Stomach (tissue), 19 donors: Measurements from ENCODE around the gene SECISBP2L. TPM values are rescaled to one million over a fixed set of nuclear protein-coding genes. Genes with fewer than 3 reads are reported as not detected.

ENCODE experiments used
- DNase-seq, 2 donors: peaks; one replicate each; pipeline versions ENCODE4 v3.0.0 to v3.0.0-alpha.2; 2013 to 2019
- H3K27ac ChIP-seq, 5 donors: fragments of 200-600 bp in 4 of 5; sonication (generic) in 4 of 5; one replicate each; pipeline ENCODE4 v1.5.1; 2013 to 2019; ENCODE audit warnings: mild to moderate bottlenecking in 1 of 5, moderate library complexity in 1 of 5
- H3K27me3 ChIP-seq, 3 donors: fragments of 200-600 bp; sonication (generic); one replicate each; pipeline ENCODE4 v1.5.1; 2017 to 2019; ENCODE audit warnings: mixed run types in 1 of 3
- H3K36me3 ChIP-seq, 4 donors: fragments of 200-600 bp; sonication (generic); 1 replicate in 3 of 4; 2 replicates in 1 of 4; pipeline ENCODE4 v1.5.1; 2016 to 2019
- H3K4me1 ChIP-seq, 4 donors: fragments of 200-600 bp; sonication (generic); one replicate each; pipeline ENCODE4 v1.5.1; 2016 to 2019
- H3K4me3 ChIP-seq, 4 donors: fragments of 200-600 bp; sonication (generic) in 3 of 4; one replicate each; pipeline ENCODE4 v1.5.1; 2016 to 2019; ENCODE audit warnings: mild to moderate bottlenecking in 1 of 4
- H3K9me3 ChIP-seq, 4 donors: fragments of 200-600 bp; sonication (generic); one replicate each; pipeline ENCODE4 v1.5.1; 2016 to 2019
- CTCF ChIP-seq, 7 experiments: fragments of 450-650 bp in 4 of 7; fragments of 200-600 bp in 3 of 7; sonication (generic) in 3 of 7; IDR thresholded peaks; one replicate each; pipeline ENCODE4 v1.5.1; 2016 to 2019; ENCODE audit warnings: antibody characterized with exemption in 7 of 7, control low read depth in 2 of 7, mild to moderate bottlenecking in 1 of 7
- EP300 ChIP-seq: sonication (generic); formaldehyde crosslinking; IDR thresholded peaks from one replicate; pipeline ENCODE4 v1.6.1; 2017; ENCODE audit warnings: antibody characterized with exemption
- POLR2A ChIP-seq, 4 donors: fragments of 450-650 bp; IDR thresholded peaks; one replicate each; pipeline ENCODE4 v1.6.1; 2016; ENCODE audit warnings: antibody characterized with exemption in 4 of 4, control low read depth in 2 of 4, mild to moderate bottlenecking in 1 of 4, moderate library complexity in 1 of 4
- POLR2AphosphoS5 ChIP-seq, 3 donors: sonication (generic); formaldehyde crosslinking; IDR thresholded peaks; one replicate each; pipeline ENCODE4 v1.6.1; 2016; ENCODE audit warnings: antibody characterized with exemption in 3 of 3
- WGBS, 5 donors: extraction: QIAGEN DNeasy Blood & Tissue Kit in 3 of 5; methylation state at CpG; one replicate each; pipeline versions ENCODE4 v1.1.5 to v1.1.7; 2013 to 2018; 5-methylcytosine and 5-hydroxymethylcytosine counted together
- intact Hi-C: fragments of 100-400 bp; cut with DNase I; formaldehyde crosslinking; loops from one replicate; pipeline ENCODE4 v1.15.1; 2023; ENCODE audit warnings: low total_unique reads
- long read RNA-seq, 10 donors: transcript quantifications; one replicate each; lab custom pipeline, GENCODE V29; 2026
- polyA plus RNA-seq, 3 donors: library from polyadenylated mRNA; stranded (reverse); fragments of 200-250 nt; gene quantifications; one replicate each; pipeline ENCODE4 v1.2.3, GENCODE V29; 2013
- total RNA-seq, 5 donors: library from RNA; depleted of rRNA; stranded (reverse); fragments of >200 nt; gene quantifications; one replicate each; pipeline versions ENCODE4 v1.1.0 to v1.2.3, GENCODE V29; 2014 to 2016
- donor health status: healthy with polysubstance abuse.
- donor health status: Bipolar disorder and iron deficiency.
- donor health status: healthy.

The SECISBP2L gene, protein sequence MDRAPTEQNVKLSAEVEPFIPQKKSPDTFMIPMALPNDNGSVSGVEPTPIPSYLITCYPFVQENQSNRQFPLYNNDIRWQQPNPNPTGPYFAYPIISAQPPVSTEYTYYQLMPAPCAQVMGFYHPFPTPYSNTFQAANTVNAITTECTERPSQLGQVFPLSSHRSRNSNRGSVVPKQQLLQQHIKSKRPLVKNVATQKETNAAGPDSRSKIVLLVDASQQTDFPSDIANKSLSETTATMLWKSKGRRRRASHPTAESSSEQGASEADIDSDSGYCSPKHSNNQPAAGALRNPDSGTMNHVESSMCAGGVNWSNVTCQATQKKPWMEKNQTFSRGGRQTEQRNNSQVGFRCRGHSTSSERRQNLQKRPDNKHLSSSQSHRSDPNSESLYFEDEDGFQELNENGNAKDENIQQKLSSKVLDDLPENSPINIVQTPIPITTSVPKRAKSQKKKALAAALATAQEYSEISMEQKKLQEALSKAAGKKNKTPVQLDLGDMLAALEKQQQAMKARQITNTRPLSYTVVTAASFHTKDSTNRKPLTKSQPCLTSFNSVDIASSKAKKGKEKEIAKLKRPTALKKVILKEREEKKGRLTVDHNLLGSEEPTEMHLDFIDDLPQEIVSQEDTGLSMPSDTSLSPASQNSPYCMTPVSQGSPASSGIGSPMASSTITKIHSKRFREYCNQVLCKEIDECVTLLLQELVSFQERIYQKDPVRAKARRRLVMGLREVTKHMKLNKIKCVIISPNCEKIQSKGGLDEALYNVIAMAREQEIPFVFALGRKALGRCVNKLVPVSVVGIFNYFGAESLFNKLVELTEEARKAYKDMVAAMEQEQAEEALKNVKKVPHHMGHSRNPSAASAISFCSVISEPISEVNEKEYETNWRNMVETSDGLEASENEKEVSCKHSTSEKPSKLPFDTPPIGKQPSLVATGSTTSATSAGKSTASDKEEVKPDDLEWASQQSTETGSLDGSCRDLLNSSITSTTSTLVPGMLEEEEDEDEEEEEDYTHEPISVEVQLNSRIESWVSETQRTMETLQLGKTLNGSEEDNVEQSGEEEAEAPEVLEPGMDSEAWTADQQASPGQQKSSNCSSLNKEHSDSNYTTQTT
- total RNA-seq (100 to 1,000 TPM in 1 of 5 donors, 10 to 100 TPM in 4; 23.3 to 113 (median 37.1) TPM), polyA plus RNA-seq (1 to 10 TPM; 6.4 to 8.7 (median 8.2) TPM)
- long read RNA-seq, donor 1, partial matches to known transcripts, result 0 of 2 reads
- long read RNA-seq, donor 1, other reads (novel, unspliced or antisense), result 0 of 2 reads
- long read RNA-seq, donor 2, partial matches to known transcripts, result 0 of 2 reads
- long read RNA-seq, donor 2, other reads (novel, unspliced or antisense), result 0 of 2 reads
- long read RNA-seq, donor 3, result 0 reads
- long read RNA-seq, donor 4, result 0 reads
- long read RNA-seq, donor 5, full-length matches to known transcripts, result 4 of 4 reads
- long read RNA-seq, donor 5, partial matches to known transcripts, result 0 of 4 reads
- long read RNA-seq, donor 5, other reads (novel, unspliced or antisense), result 0 of 4 reads
- long read RNA-seq, donor 6, full-length matches to known transcripts, result 6 of 6 reads
- long read RNA-seq, donor 6, partial matches to known transcripts, result 0 of 6 reads
- long read RNA-seq, donor 6, other reads (novel, unspliced or antisense), result 0 of 6 reads
- long read RNA-seq, donor 7, partial matches to known transcripts, result 0 of 3 reads
- long read RNA-seq, donor 7, other reads (novel, unspliced or antisense), result 0 of 3 reads
- long read RNA-seq, donor 8, result 0 reads
- long read RNA-seq, donor 9, partial matches to known transcripts, result 0 of 3 reads
- long read RNA-seq, donor 9, other reads (novel, unspliced or antisense), result 0 of 3 reads
- long read RNA-seq, donor 10, partial matches to known transcripts, result 0 of 1 reads
- long read RNA-seq, donor 10, other reads (novel, unspliced or antisense), result 0 of 1 reads

- TF ChIP-seq POLR2AphosphoS5 (IDR thresholded peaks at IDR 0.05), result peak; percentile 96 to 99 (median 98)
- TF ChIP-seq CTCF (IDR thresholded peaks at IDR 0.05), result peak in 2 of 7 experiments; percentile 24 to 30
- TF ChIP-seq EP300, result no peak
- TF ChIP-seq POLR2A (IDR thresholded peaks at IDR 0.05), result peak in 2 of 4 donors; percentile 57 to 74
- DNase-seq, result peak; percentile 94 to 98
- H3K4me1 ChIP-seq, result peaks cover 6 to 47% (median 26%) of the 10 kb centered on the region in 4 donors
- peak within 1 kb of the TSS; percentile 73 to 96 (median 84) for H3K4me3 ChIP-seq
- 4 to 9% (median 5%) methylated on average over 27 to 50 of the region's 50 CpGs for WGBS, 5 donors
- H3K36me3 ChIP-seq, result no peaks in the 10 kb centered on the region
- H3K27ac ChIP-seq, result peak within 1 kb of the TSS; percentile 86 to 95 (median 89)
- no peaks in the 10 kb centered on the region for H3K9me3 ChIP-seq
- intact Hi-C loops, result no loop called here
- no peaks in the 10 kb centered on the region for H3K27me3 ChIP-seq
Observed at GRCh38 chr15:49046220-49047102, at the start of gene SECISBP2L. Gene SECISBP2L (minus strand): TSS chr15:49046446. CDS start chr15:49046299, 147 bp downstream.

DNA sequence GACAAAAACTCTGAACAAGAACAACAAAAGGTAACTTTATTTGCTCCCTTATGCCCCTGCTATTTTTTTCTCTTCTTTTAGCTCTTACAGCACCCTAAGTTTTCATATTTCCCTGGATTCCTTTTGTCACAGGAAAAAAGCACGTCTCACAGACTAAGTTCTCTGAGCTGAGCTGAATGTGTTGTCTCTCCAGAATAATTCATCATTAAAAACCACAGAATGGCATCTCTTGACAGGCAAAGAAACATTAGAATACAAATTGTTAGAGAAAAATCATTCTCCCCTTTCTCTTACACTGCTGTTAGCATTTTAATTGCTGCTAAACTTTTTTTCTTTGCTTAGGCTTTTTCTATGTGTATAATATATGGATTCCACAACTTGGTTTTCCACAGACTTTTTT is 48.7 kb upstream of the SECISBP2L start:
- Histone ChIP-seq H3K36me3 (no peaks in the 10 kb centered on the region), H3K27me3 (no peaks in the 10 kb centered on the region), H3K27ac (no peak overlapping the region), H3K9me3 (no peaks in the 10 kb centered on the region), H3K4me1 (no peaks in the 10 kb centered on the region), H3K4me3 (no peak overlapping the region)
- TF ChIP-seq EP300 (no peak), CTCF (IDR thresholded peaks at IDR 0.05) (no peak), POLR2AphosphoS5 (IDR thresholded peaks at IDR 0.05) (no peak), POLR2A (IDR thresholded peaks at IDR 0.05) (no peak)
- WGBS, 5 donors, result 60 to 81% (median 64%) methylated on average over 1 of the region's 1 CpG
- intact Hi-C loops, result no loop called here
- DNase-seq, result no peak

DNA sequence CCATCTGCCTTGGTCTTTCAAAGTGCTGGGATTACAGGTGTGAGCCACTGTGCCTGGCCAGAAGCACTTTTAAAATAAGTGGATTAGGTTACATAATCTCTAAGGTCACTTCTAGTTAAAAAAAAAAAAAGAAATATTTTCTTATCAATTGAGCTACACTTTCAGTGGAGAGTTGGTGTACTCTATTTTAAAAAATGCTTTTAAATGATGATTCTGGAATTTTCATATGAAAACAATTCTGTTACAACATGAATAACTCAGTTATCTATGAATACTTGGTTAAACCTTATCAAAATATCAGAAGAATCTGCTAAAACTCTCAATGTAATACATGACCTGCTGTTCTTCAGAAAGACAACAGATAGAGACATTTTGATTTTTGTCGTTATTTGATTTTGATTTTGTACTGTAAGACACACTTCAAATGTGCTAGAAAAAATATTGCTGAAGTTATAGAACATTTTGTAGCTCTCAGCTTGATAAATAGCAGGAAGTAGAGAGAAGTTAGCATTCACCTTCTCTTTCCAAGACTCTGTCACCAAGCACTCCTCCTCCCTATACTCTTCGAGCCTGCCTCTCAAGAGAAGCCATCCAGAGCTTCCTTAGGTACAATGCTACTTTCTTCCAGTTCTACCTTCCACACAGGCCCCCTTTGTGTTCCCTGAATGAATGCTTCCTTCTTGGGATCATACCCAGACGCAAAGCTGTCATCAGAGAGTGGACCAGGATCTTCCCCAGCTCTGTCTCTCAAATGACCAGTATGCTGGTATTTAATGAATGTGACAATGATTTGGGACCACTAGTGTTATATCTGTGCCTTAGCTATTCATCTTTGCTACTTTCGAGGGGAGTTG is 47.2 kb upstream of the SECISBP2L start:
- no peak for DNase-seq
- H3K27me3 ChIP-seq, result no peaks in the 10 kb centered on the region
- no peaks in the 10 kb centered on the region for H3K36me3 ChIP-seq
- H3K9me3 ChIP-seq, result no peaks in the 10 kb centered on the region
- no peak overlapping the region for H3K27ac ChIP-seq
- intact Hi-C loops, result no loop called here
- H3K4me3 ChIP-seq, result no peak overlapping the region
- H3K4me1 ChIP-seq, result no peaks in the 10 kb centered on the region
- no peak for TF ChIP-seq POLR2AphosphoS5 (IDR thresholded peaks at IDR 0.05)
- no peak for TF ChIP-seq CTCF (IDR thresholded peaks at IDR 0.05)
- TF ChIP-seq POLR2A (IDR thresholded peaks at IDR 0.05), result no peak
- no peak for TF ChIP-seq EP300
- WGBS, 5 donors, result 83 to 85% (median 84%) methylated on average over 4 of the region's 4 CpGs
